ENCODE results near the gene P3R3URF.

DNA sequence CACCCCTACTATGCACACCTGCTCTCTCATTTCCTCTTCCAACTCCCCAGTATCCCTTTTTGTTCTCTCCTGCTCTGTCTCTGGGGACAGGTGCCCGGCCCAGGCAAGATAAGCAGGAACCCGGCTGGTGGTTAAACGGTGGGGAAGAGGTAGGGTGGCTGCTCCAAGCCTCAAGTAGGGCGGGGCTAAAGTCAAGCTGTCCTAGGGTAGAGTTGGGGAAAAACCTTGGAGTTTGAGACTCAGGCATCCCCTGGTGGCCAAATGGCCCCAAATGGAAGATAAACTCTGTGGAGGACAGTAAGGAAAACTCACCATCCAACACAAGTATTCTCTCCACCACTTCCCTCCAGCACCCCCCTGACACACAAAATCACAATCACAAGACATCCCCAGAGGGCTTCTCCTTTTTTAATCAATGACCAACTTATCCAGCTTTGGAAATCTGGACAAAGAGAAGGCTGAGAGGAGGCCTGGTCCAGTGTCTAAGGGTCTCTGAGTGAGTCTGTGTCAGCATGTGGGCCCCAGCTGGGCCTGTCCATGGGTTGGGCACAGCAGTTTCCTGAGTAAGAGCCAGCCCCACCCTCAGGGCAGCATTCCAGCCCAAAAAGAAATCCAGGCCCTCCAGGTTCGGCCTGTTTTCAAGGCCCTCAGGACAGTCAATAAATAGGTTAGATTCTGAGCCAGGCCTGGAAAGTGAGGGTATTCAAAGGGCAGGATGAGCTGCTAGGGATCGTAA, 12.2 kb upstream of the P3R3URF start:
- TF ChIP-seq, protein P1, sequence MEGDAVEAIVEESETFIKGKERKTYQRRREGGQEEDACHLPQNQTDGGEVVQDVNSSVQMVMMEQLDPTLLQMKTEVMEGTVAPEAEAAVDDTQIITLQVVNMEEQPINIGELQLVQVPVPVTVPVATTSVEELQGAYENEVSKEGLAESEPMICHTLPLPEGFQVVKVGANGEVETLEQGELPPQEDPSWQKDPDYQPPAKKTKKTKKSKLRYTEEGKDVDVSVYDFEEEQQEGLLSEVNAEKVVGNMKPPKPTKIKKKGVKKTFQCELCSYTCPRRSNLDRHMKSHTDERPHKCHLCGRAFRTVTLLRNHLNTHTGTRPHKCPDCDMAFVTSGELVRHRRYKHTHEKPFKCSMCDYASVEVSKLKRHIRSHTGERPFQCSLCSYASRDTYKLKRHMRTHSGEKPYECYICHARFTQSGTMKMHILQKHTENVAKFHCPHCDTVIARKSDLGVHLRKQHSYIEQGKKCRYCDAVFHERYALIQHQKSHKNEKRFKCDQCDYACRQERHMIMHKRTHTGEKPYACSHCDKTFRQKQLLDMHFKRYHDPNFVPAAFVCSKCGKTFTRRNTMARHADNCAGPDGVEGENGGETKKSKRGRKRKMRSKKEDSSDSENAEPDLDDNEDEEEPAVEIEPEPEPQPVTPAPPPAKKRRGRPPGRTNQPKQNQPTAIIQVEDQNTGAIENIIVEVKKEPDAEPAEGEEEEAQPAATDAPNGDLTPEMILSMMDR (IDR thresholded peaks at IDR 0.05) = no peak
- TF ChIP-seq POLR2A (IDR thresholded peaks at IDR 0.05) (no peak), POLR2AphosphoS5 (IDR thresholded peaks at IDR 0.05) (no peak)
